K562 (cell line): ENCODE results near the gene PREX1.

Experiments
- ADNP ChIP-seq: fragments of 200-800 bp; sonication (Bioruptor generic); IDR thresholded peaks from 2 replicates; pipeline ENCODE4 v1.6.1; 2016; ENCODE audit warnings: missing genetic modification characterization, missing compliant biosample characterization
- BRF2 ChIP-seq: IDR thresholded peaks from 3 replicates; pipeline ENCODE4 v1.6.1; 2011; ENCODE audit warnings: borderline replicate concordance, mild to moderate bottlenecking; ENCODE audit not compliant: insufficient read length, insufficient read depth
- ERF ChIP-seq: fragments of 450-650 bp; formaldehyde crosslinking; IDR thresholded peaks from 2 replicates; pipeline ENCODE4 v1.4.0; 2020; ENCODE audit warnings: mild to moderate bottlenecking, mixed read lengths
- MTA2 ChIP-seq: fragments of 450-650 bp; IDR thresholded peaks from 2 replicates; pipeline ENCODE4 v1.6.1; 2016; ENCODE audit warnings: low read depth
- NBN ChIP-seq: fragments of 450-650 bp; IDR thresholded peaks from 2 replicates; pipeline ENCODE4 v1.6.1; 2016; ENCODE audit warnings: low read depth, mild to moderate bottlenecking
- NR4A1 ChIP-seq, 2 experiments: fragments of 250-450 bp in 1 of 2; fragments of 450-650 bp in 1 of 2; sonication (Bioruptor Pico) in 1 of 2; IDR thresholded peaks; 2 replicates each; pipeline versions ENCODE4 v1.4.0 to v1.6.1; 2016 to 2020; ENCODE audit warnings: mild to moderate bottlenecking in 2 of 2, missing compliant biosample characterization in 1 of 2, missing genetic modification characterization in 1 of 2, moderate library complexity in 1 of 2
- POLR2AphosphoS5 ChIP-seq: IDR thresholded peaks from 2 replicates; pipeline ENCODE4 v1.6.1; 2011; ENCODE audit warnings: mild to moderate bottlenecking, low read depth, low read length, moderate library complexity; ENCODE audit not compliant: control insufficient read depth, insufficient read depth
- SMARCB1 ChIP-seq: IDR thresholded peaks from 2 replicates; pipeline ENCODE4 v1.6.1; 2011; ENCODE audit warnings: improper control_type of control experiment, low read depth; ENCODE audit not compliant: insufficient read length
- TSC22D4 ChIP-seq: fragments of 450-650 bp; IDR thresholded peaks from 2 replicates; pipeline ENCODE4 v1.6.1; 2016; ENCODE audit warnings: missing genetic modification characterization, missing biosample characterization, control low read depth
- ZNF3 ChIP-seq: fragments of 250-450 bp; sonication (Bioruptor Pico); IDR thresholded peaks from 2 replicates; pipeline ENCODE4 v1.5.0; 2021; ENCODE audit warnings: mild to moderate bottlenecking, moderate library complexity
- ZNF41 ChIP-seq: fragments of 250-450 bp; sonication (Bioruptor Pico); conservative IDR thresholded peaks from 2 replicates; pipeline ENCODE4 v1.4.0; 2020; ENCODE audit warnings: mild to moderate bottlenecking

GRCh38 chr20:48674461-48674860 lies 153.3 kb downstream of the PREX1 start:
- no peak for TF ChIP-seq NBN
- no peak for TF ChIP-seq SMARCB1
- TF ChIP-seq ERF (CRISPR knock-in tag) = no peak
- no peak for TF ChIP-seq POLR2AphosphoS5
- TF ChIP-seq ZNF3 (CRISPR knock-in tag) = no peak
- no peak for TF ChIP-seq ADNP (tag)
- TF ChIP-seq NR4A1 (CRISPR knock-in tag; IDR thresholded peaks at IDR 0.05) = no peak
- no peak for TF ChIP-seq NR4A1 (tag; IDR thresholded peaks at IDR 0.05)
- TF ChIP-seq BRF2 = no peak
- no peak for TF ChIP-seq TSC22D4 (tag)
- no peak for TF ChIP-seq MTA2
- TF ChIP-seq ZNF41 = no peak
